Measurements from ENCODE around the gene RORC.

The RORC gene

DNA sequence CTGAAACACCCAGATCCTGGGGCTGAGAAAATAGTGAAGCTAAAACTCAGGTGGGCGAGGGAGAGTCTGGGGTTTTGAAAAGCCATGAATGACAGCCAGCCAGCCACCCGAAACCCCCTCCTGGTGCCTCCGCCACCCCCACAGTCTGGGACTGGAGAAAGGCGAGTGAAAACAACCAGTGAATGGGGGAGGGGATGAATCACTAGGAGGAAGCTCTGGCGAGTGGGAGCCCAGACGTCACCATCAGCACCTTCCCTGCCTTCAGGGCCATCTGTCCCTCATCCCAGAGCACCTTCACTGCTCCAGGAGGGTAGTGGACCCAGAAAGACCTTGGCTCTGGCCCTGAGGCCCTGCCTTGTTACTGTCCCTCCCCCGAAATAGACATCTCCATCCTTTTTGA, 9.2 kb downstream of the RORC start:
- DNase-seq (ENCODE audit: low read depth) = no peak
- no peak overlapping the region for H3K4me3 ChIP-seq (ENCODE audit: low read depth, low read length)

GRCh38 chr1:151820940-151821339, 10.7 kb downstream of the RORC start:
- TF ChIP-seq, protein P1, sequence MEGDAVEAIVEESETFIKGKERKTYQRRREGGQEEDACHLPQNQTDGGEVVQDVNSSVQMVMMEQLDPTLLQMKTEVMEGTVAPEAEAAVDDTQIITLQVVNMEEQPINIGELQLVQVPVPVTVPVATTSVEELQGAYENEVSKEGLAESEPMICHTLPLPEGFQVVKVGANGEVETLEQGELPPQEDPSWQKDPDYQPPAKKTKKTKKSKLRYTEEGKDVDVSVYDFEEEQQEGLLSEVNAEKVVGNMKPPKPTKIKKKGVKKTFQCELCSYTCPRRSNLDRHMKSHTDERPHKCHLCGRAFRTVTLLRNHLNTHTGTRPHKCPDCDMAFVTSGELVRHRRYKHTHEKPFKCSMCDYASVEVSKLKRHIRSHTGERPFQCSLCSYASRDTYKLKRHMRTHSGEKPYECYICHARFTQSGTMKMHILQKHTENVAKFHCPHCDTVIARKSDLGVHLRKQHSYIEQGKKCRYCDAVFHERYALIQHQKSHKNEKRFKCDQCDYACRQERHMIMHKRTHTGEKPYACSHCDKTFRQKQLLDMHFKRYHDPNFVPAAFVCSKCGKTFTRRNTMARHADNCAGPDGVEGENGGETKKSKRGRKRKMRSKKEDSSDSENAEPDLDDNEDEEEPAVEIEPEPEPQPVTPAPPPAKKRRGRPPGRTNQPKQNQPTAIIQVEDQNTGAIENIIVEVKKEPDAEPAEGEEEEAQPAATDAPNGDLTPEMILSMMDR (conservative IDR thresholded peaks at IDR 0.05; ENCODE audit: low read depth, low read length) = no peak
- no peak for DNase-seq (ENCODE audit: low read depth)
- no peak overlapping the region for H3K4me3 ChIP-seq (ENCODE audit: low read depth, low read length)

More for the DNA sequence above, 9.2 kb downstream of the RORC start:
- TF ChIP-seq, protein P1 (conservative IDR thresholded peaks at IDR 0.05; ENCODE audit: low read depth, low read length) = no peak

- DNase-seq (ENCODE audit: low read depth) = no peak
- TF ChIP-seq, protein P1 (conservative IDR thresholded peaks at IDR 0.05; ENCODE audit: low read depth, low read length) = no peak
- H3K4me3 ChIP-seq (ENCODE audit: low read depth, low read length) = no peak overlapping the region
Observed at GRCh38 chr1:151819976-151820623, 11.5 kb downstream of the RORC start.

- no peak overlapping the region for H3K4me3 ChIP-seq (ENCODE audit: low read depth, low read length)
- TF ChIP-seq, protein P1 (conservative IDR thresholded peaks at IDR 0.05; ENCODE audit: low read depth, low read length) = no peak
Observed at GRCh38 chr1:151819227-151819835, 12.3 kb downstream of the RORC start.

GRCh38 chr1:151817353-151817730, 14.3 kb downstream of the RORC start:
- TF ChIP-seq, protein P1 (conservative IDR thresholded peaks at IDR 0.05; ENCODE audit: low read depth, low read length) = no peak
- H3K4me3 ChIP-seq (ENCODE audit: low read depth, low read length) = no peak overlapping the region
- no peak for DNase-seq (ENCODE audit: low read depth)

More at GRCh38 chr1:151819227-151819835, 12.3 kb downstream of the RORC start:
- no peak for DNase-seq (ENCODE audit: low read depth)

DNA sequence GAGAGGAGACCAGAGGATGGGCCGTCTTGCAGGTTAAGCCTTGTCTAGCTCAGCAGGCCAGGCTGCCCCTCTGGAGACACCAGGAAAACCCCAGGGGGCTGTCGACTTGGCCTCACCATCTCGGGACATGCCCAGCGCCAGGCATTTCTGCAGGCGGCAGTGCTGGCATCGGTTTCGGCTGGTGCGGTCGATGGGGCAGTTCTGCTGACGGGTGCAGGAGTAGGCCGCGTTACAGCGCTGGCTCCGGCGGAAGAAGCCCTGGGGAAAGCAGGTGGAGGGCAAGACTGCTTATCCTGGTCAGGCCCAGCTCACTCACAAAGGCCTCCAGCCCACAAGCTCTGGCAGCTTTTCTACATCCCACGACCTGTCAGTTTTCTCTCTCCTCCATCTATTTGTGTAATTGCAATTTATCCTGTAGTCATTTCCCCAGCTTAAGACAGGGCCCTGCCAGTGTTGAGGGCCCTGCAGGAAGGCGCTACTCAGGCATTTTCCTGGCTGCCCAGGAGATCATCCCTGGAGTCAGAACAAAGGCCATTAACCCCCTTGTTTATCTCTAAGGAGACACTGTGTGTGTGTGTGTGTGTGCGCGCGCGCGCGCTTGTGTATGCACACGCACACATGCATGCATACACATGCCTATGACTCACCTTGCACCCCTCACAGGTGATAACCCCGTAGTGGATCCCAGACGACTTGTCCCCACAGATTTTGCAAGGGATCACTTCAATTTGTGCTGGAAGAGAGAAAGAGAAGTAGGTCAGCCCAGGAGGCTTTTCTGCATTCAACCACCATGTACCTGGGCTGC, 14.9 kb downstream of the RORC start:
- DNase-seq (ENCODE audit: low read depth) = no peak
- TF ChIP-seq, protein P1 (conservative IDR thresholded peaks at IDR 0.05; ENCODE audit: low read depth, low read length) = no peak
- H3K4me3 ChIP-seq (ENCODE audit: low read depth, low read length) = no peak overlapping the region

All from choroid plexus epithelial cell (primary cell).